Lung (tissue), 12 donors: Measurements from ENCODE around the gene MSS51. TPM values are rescaled to one million over a fixed set of nuclear protein-coding genes. Genes with fewer than 3 reads are reported as not detected.

Experiments used
- ATAC-seq: fragments of 200-7000 bp; cut with Tn5 transposase; one replicate; pipeline ENCODE4 v1.9.1; 2020; ENCODE audit warnings: moderate number of reproducible peaks; ENCODE audit not compliant: insufficient read depth, low FRiP score
- DNase-seq, 3 donors: peaks; one replicate each; pipeline ENCODE4 v3.0.0-alpha.2; 2013 to 2017
- H3K27ac ChIP-seq, 2 donors: one replicate each; pipeline ENCODE4 v1.5.1; 2013; ENCODE audit warnings: mild to moderate bottlenecking in 2 of 2, moderate library complexity in 2 of 2, control low read depth in 1 of 2, inconsistent platforms in 1 of 2, low read depth in 1 of 2, low read length in 1 of 2
- H3K27me3 ChIP-seq, 3 donors: one replicate each; pipeline ENCODE4 v1.5.1; 2013; ENCODE audit warnings: low read length in 2 of 3; ENCODE audit not compliant: control insufficient read depth in 3 of 3, insufficient read depth in 3 of 3
- H3K36me3 ChIP-seq, 4 donors: one replicate each; pipeline ENCODE4 v1.5.1; 2013; ENCODE audit warnings: low read length in 4 of 4, mild to moderate bottlenecking in 1 of 4, moderate library complexity in 1 of 4; ENCODE audit not compliant: control insufficient read depth in 4 of 4, insufficient read depth in 4 of 4
- H3K4me1 ChIP-seq, 5 donors: one replicate each; pipeline ENCODE4 v1.5.1; 2013; ENCODE audit warnings: low read length in 5 of 5, mild to moderate bottlenecking in 2 of 5, moderate library complexity in 1 of 5; ENCODE audit not compliant: control insufficient read depth in 5 of 5, insufficient read depth in 5 of 5
- H3K4me3 ChIP-seq: one replicate; pipeline ENCODE4 v1.5.1; 2013; ENCODE audit warnings: mild to moderate bottlenecking, control low read depth, moderate library complexity
- H3K9ac ChIP-seq, 2 donors: one replicate each; pipeline ENCODE4 v1.5.1; 2013; ENCODE audit warnings: low read length in 2 of 2, control low read depth in 1 of 2; ENCODE audit not compliant: insufficient read depth in 1 of 2
- H3K9me3 ChIP-seq, 4 donors: one replicate each; pipeline ENCODE4 v1.5.1; 2013; ENCODE audit warnings: low read length in 3 of 4, mild to moderate bottlenecking in 1 of 4, moderate library complexity in 1 of 4; ENCODE audit not compliant: control insufficient read depth in 4 of 4, insufficient read depth in 3 of 4
- WGBS, 2 donors: extraction: QIAGEN DNeasy Blood & Tissue Kit; methylation state at CpG; one replicate each; pipeline ENCODE4 v1.1.7; 2013; 5-methylcytosine and 5-hydroxymethylcytosine counted together
- polyA plus RNA-seq, 2 donors: library from polyadenylated mRNA; stranded (reverse); fragments of 200-250 nt; gene quantifications; one replicate each; pipeline ENCODE4 v1.2.1, GENCODE V29; 2013
- total RNA-seq, 2 donors: library from RNA; depleted of rRNA in 1 of 2; stranded (reverse); fragments of >200 nt in 1 of 2; gene quantifications; one replicate each; pipeline ENCODE4 v1.2.1, GENCODE V29; 2014 to 2021
- TF ChIP-seq, protein P1 (sequence below): IDR thresholded peaks from 2 replicates; pipeline ENCODE4 v1.5.1; 2012; ENCODE audit warnings: mild to moderate bottlenecking; ENCODE audit errors: control extremely low read depth, extremely low read depth
- donor health status: control.
- donor health status: control.
- donor health status: Bipolar disorder and iron deficiency.
- donor health status: healthy.
- donor health status: DM: yes; HTN: yes; CAD: no.

MSS51 gene
- total and polyA plus RNA-seq, 4 donors = 0.74 to 4.1 (median 2.6) TPM

DNA sequence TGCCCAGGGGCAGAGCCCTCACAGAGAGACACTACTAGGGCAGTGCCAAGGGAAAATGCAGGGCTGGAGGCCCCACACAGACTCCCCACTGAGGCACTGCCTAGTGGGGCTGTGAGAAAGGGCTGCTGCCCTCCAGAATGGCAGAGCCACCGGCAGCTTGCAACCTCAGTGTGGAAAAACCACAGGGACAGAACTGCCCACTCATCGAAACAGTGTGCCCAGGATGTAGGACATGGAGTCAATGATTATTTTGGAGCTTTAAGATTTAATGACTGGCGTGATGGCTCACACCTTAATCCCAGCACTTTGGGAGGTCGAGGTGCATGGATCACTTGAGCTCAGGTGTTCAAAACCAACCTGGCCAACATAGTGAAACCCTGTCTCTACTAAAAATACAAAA, 27.5 kb upstream of the MSS51 start:
- Histone ChIP-seq H3K27me3 (no peaks in the 10 kb centered on the region), H3K36me3 (peaks cover 3 to 16% (median 9%) of the 10 kb centered on the region in 4 donors), H3K4me3 (no peak overlapping the region), H3K9me3 (no peaks in the 10 kb centered on the region), H3K9ac (no peak overlapping the region), H3K27ac (no peak overlapping the region), H3K4me1 (peaks cover 0 to 5% (median 0%) of the 10 kb centered on the region in 5 donors)
- DNase-seq = no peak
- TF ChIP-seq, protein P1, sequence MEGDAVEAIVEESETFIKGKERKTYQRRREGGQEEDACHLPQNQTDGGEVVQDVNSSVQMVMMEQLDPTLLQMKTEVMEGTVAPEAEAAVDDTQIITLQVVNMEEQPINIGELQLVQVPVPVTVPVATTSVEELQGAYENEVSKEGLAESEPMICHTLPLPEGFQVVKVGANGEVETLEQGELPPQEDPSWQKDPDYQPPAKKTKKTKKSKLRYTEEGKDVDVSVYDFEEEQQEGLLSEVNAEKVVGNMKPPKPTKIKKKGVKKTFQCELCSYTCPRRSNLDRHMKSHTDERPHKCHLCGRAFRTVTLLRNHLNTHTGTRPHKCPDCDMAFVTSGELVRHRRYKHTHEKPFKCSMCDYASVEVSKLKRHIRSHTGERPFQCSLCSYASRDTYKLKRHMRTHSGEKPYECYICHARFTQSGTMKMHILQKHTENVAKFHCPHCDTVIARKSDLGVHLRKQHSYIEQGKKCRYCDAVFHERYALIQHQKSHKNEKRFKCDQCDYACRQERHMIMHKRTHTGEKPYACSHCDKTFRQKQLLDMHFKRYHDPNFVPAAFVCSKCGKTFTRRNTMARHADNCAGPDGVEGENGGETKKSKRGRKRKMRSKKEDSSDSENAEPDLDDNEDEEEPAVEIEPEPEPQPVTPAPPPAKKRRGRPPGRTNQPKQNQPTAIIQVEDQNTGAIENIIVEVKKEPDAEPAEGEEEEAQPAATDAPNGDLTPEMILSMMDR = no peak
- ATAC-seq = no peak
- WGBS, 2 donors = 95 to 97% methylated on average over 4 of the region's 4 CpGs

DNA sequence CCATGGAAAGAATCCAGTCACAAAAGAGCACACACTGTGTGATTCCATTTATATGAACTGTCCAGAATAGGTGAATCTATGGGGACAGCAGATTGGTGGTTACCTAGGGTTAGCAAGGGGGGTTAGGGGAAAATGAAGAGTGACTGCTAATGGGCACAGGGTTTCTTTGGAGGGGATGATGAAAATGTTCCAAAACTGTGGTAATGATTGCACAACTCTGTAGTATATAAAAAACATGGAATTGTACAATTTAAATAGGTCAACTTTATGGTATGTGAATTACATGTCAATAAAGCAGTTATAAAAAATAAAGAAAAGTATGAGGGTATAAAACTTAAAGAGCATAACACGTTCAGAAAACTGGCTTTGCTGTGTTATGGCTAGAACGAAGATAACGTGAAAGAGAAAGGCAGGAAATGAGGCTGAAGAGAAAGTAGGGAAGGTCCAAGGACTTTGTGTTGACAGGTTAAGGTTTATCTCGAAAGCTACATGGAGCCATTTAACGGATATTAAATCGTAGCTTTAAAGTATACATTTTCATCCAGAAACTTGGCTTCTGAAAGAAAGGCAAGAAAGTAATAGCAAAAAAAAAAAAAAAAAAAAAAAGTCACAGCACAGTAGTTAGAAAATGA, 26.4 kb upstream of the MSS51 start:
- no peak for DNase-seq
- Histone ChIP-seq H3K36me3 (peaks cover 0 to 12% (median 7%) of the 10 kb centered on the region in 4 donors), H3K4me3 (no peak overlapping the region)

DNA sequence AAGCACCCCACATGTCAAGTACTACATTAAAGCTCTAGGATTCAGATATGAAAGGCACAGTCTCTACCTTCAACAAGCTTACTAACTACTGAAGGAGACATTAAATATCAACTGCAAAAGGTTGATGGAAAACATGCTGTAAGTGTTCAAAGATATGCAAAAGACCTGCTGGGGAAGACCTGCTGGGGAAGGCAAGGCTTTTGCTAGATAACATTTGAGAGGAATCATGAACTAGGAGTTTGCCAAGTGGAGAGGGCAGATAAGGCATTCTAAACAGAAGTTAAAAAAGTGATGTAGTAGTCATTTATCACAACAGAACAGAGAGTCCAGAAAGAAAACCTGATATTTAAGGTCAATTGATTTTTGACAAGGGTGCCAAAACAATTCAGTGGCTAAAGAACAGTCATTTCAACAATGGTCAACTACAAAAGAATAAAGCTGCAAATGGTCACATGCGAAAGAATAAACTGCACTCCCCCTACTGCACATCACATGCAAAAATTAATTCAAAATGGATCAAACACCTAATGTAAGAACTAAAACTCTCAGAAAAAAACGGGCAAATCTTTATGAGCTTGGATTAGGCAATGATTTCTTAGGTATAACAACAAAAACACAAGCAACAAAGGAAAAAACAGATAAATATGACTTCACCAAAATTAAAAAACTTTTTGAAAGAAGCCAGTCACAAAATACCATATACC, 23.0 kb upstream of the MSS51 start:
- H3K4me3 ChIP-seq = no peak overlapping the region

More for the DNA sequence above, 26.4 kb upstream of the MSS51 start:
- 87 to 91% methylated on average over 6 of the region's 6 CpGs for WGBS, 2 donors
- Histone ChIP-seq H3K9ac (no peak overlapping the region), H3K4me1 (peaks cover 0 to 5% (median 0%) of the 10 kb centered on the region in 5 donors), H3K27me3 (no peaks in the 10 kb centered on the region), H3K27ac (no peak overlapping the region), H3K9me3 (no peaks in the 10 kb centered on the region)
- no peak for ATAC-seq
- TF ChIP-seq, protein P1 = no peak

More for the DNA sequence above, 23.0 kb upstream of the MSS51 start:
- H3K36me3 ChIP-seq = peaks cover 0 to 12% (median 4%) of the 10 kb centered on the region in 4 donors
- DNase-seq (no peak), ATAC-seq (no peak)
- no peaks in the 10 kb centered on the region for H3K27me3 ChIP-seq
- WGBS, 2 donors = 89 to 99% methylated on average over 2 of the region's 2 CpGs
- no peak overlapping the region for H3K9ac ChIP-seq
- H3K27ac ChIP-seq = no peak overlapping the region
- TF ChIP-seq, protein P1 = no peak
- peaks cover 0 to 5% (median 0%) of the 10 kb centered on the region in 5 donors for H3K4me1 ChIP-seq
- no peaks in the 10 kb centered on the region for H3K9me3 ChIP-seq
